Body of pancreas (tissue), 4 donors: ENCODE measurements around the gene COL4A6. TPM values are rescaled to one million over a fixed set of nuclear protein-coding genes. Genes with fewer than 3 reads are reported as not detected.

Source experiments
- ATAC-seq: fragments of 150-250 bp; one replicate; pipeline ENCODE4 v1.9.1; 2016
- DNase-seq, 4 donors: peaks; one replicate each; pipeline ENCODE4 v3.0.0-alpha.2; 2019
- H3K27ac ChIP-seq, 4 donors: fragments of 200-600 bp; sonication (generic); 1 replicate in 3 of 4; 2 replicates in 1 of 4; pipeline versions ENCODE4 v1.5.1 to v1.6.1; 2016 to 2019; ENCODE audit warnings: mild to moderate bottlenecking in 1 of 4, mixed read lengths in 1 of 4, moderate library complexity in 1 of 4
- H3K27me3 ChIP-seq, 2 donors: fragments of 200-600 bp; sonication (generic); one replicate each; pipeline ENCODE4 v1.6.0; 2016; ENCODE audit warnings: mild to moderate bottlenecking in 1 of 2
- H3K36me3 ChIP-seq, 2 donors: fragments of 200-600 bp; sonication (generic); replicated peaks in 1 of 2; 2 replicates each; pipeline ENCODE4 v1.5.1; 2016; ENCODE audit warnings: low read depth in 2 of 2; ENCODE audit not compliant: insufficient read depth in 1 of 2
- H3K4me1 ChIP-seq: fragments of 200-600 bp; sonication (generic); one replicate; pipeline ENCODE4 v1.6.0; 2016
- H3K4me3 ChIP-seq, 2 donors: fragments of 200-600 bp; sonication (generic); 1 replicate in 1 of 2; 2 replicates in 1 of 2; pipeline ENCODE4 v1.5.1; 2016 to 2019
- H3K9me3 ChIP-seq, 3 donors: fragments of 200-600 bp; sonication (generic); 1 replicate in 2 of 3; 2 replicates in 1 of 3; pipeline ENCODE4 v1.5.1; 2016
- POLR2A ChIP-seq, 3 donors: fragments of 450-650 bp; IDR thresholded peaks; one replicate each; pipeline ENCODE4 v1.6.1; 2016; ENCODE audit warnings: antibody characterized with exemption in 3 of 3, mild to moderate bottlenecking in 2 of 3
- whole genome bisulfite sequencing, 2 donors: methylation state at CpG; one replicate each; pipeline ENCODE4 v1.1.5; 2017; 5-methylcytosine and 5-hydroxymethylcytosine counted together
- intact Hi-C: fragments of 100-400 bp; cut with DNase I; formaldehyde crosslinking; loops from one replicate; pipeline ENCODE4 v1.15.1; 2023
- total RNA-seq, 2 donors: library from RNA; depleted of rRNA; stranded (reverse); fragments of >200 nt; gene quantifications; one replicate each; pipeline ENCODE4 v1.1.0, GENCODE V29; 2016
- TF ChIP-seq, protein P1 (sequence below), 7 experiments: fragments of 450-650 bp in 4 of 7; fragments of 200-600 bp in 3 of 7; sonication (generic) in 3 of 7; IDR thresholded peaks; one replicate each; pipeline ENCODE4 v1.5.1; 2016 to 2019; ENCODE audit warnings: antibody characterized with exemption in 7 of 7

COL4A6 gene
- total RNA-seq, 2 donors from 2014 or later: under 0.01 to 0.52 TPM

- DNase-seq (no peak), ATAC-seq (no peak)
- intact Hi-C loops: no loop called here
- WGBS, 2 donors: 76 to 85% methylated on average over 4 of the region's 4 CpGs
- H3K4me1 ChIP-seq: no peaks in the 10 kb centered on the region
- no peaks in the 10 kb centered on the region for H3K9me3 ChIP-seq
- no peak overlapping the region for H3K4me3 ChIP-seq
- H3K27ac ChIP-seq: no peak overlapping the region
- no peaks in the 10 kb centered on the region for H3K36me3 ChIP-seq
- no peaks in the 10 kb centered on the region for H3K27me3 ChIP-seq
- no peak for TF ChIP-seq POLR2A (IDR thresholded peaks at IDR 0.05)
- TF ChIP-seq, protein P1, sequence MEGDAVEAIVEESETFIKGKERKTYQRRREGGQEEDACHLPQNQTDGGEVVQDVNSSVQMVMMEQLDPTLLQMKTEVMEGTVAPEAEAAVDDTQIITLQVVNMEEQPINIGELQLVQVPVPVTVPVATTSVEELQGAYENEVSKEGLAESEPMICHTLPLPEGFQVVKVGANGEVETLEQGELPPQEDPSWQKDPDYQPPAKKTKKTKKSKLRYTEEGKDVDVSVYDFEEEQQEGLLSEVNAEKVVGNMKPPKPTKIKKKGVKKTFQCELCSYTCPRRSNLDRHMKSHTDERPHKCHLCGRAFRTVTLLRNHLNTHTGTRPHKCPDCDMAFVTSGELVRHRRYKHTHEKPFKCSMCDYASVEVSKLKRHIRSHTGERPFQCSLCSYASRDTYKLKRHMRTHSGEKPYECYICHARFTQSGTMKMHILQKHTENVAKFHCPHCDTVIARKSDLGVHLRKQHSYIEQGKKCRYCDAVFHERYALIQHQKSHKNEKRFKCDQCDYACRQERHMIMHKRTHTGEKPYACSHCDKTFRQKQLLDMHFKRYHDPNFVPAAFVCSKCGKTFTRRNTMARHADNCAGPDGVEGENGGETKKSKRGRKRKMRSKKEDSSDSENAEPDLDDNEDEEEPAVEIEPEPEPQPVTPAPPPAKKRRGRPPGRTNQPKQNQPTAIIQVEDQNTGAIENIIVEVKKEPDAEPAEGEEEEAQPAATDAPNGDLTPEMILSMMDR (IDR thresholded peaks at IDR 0.05): no peak
These were observed 78.2 kb downstream of the COL4A6 start for GRCh38 chrX:108359806-108360602.

DNA sequence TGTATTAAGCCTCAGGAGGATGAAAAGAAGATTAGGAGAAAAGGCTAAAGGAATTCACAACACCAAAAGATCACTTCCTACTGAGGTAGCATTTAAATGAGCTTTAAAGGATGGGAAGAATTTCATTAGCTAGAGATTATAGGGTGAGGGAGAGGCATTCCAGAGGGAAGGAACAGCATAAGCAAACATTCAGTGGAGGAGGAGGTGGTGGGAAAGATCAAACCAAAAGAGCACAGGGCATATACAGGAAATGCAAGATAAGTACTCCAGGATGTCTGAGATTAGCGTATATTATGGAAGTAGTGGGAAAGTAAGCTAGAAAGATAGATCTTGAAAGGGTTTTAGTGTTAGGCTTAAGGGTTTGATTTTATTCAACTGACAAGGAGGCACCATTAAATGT lies 84.8 kb downstream of the COL4A6 start:
- no peak for DNase-seq
- Histone ChIP-seq H3K27ac (no peak overlapping the region), H3K4me1 (no peaks in the 10 kb centered on the region), H3K27me3 (no peaks in the 10 kb centered on the region), H3K4me3 (no peak overlapping the region), H3K9me3 (no peaks in the 10 kb centered on the region), H3K36me3 (no peaks in the 10 kb centered on the region)
- intact Hi-C loops: no loop called here
- no peak for ATAC-seq
- 79 to 94% methylated on average over 1 of the region's 1 CpG for WGBS, 2 donors
- TF ChIP-seq, protein P1 (IDR thresholded peaks at IDR 0.05): no peak
- no peak for TF ChIP-seq POLR2A (IDR thresholded peaks at IDR 0.05)

DNA sequence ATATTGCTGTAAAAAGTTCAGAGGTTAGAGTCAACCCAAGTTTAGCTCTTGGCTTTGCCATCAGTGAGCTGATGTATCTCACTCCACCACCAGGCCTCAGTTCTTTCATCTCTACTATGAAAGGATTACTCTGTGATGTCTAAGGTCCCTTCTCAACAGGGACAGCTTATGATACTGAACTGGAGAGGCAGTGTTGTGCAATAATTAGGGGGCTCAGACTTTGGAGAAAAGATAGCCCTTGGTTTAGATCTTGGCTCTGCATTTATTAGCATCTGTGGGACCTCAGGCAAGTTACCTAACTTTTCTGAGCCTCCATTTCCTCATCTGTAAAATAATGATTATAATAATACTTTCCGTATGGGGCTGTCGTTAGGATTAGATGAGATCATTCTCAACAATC lies 89.0 kb downstream of the COL4A6 start:
- intact Hi-C loops: no loop called here
- Histone ChIP-seq H3K27ac (no peak overlapping the region), H3K9me3 (no peaks in the 10 kb centered on the region), H3K36me3 (no peaks in the 10 kb centered on the region), H3K4me3 (no peak overlapping the region), H3K4me1 (no peaks in the 10 kb centered on the region), H3K27me3 (no peaks in the 10 kb centered on the region)
- no peak for TF ChIP-seq POLR2A (IDR thresholded peaks at IDR 0.05)
- TF ChIP-seq, protein P1 (IDR thresholded peaks at IDR 0.05): no peak
- WGBS, 2 donors: 76 to 93% methylated on average over 2 of the region's 2 CpGs
- DNase-seq (no peak), ATAC-seq (no peak)

DNA sequence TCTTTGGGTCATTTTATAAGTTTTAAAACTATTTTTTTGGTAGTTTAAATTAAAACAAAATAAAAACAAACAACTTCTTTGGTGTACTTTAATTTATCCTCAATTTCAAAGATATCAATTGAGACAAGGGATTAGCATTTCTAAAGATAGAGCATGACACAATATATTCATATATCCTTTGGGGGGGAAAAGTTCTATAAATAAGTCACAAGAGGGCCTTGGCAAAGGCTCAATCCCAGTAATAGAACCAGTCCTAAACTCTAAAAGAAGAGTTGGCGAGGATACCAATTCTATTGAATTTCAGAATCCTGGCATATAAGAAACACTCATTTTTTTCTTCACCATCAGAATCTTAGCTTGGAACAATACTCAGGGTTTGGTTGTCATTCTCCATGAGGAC lies 89.7 kb downstream of the COL4A6 start:
- intact Hi-C loops: no loop called here
- no peak for DNase-seq
- 87 to 89% methylated on average over 1 of the region's 1 CpG for WGBS, 2 donors

More for the DNA sequence above, 89.7 kb downstream of the COL4A6 start:
- Histone ChIP-seq H3K4me1 (no peaks in the 10 kb centered on the region), H3K4me3 (no peak overlapping the region), H3K9me3 (no peaks in the 10 kb centered on the region), H3K27ac (no peak overlapping the region), H3K36me3 (no peaks in the 10 kb centered on the region), H3K27me3 (no peaks in the 10 kb centered on the region)
- no peak for ATAC-seq
- TF ChIP-seq, protein P1 (IDR thresholded peaks at IDR 0.05): no peak
- TF ChIP-seq POLR2A (IDR thresholded peaks at IDR 0.05): no peak
